Measurements from ENCODE around the gene LYL1.

LYL1 gene

DNA sequence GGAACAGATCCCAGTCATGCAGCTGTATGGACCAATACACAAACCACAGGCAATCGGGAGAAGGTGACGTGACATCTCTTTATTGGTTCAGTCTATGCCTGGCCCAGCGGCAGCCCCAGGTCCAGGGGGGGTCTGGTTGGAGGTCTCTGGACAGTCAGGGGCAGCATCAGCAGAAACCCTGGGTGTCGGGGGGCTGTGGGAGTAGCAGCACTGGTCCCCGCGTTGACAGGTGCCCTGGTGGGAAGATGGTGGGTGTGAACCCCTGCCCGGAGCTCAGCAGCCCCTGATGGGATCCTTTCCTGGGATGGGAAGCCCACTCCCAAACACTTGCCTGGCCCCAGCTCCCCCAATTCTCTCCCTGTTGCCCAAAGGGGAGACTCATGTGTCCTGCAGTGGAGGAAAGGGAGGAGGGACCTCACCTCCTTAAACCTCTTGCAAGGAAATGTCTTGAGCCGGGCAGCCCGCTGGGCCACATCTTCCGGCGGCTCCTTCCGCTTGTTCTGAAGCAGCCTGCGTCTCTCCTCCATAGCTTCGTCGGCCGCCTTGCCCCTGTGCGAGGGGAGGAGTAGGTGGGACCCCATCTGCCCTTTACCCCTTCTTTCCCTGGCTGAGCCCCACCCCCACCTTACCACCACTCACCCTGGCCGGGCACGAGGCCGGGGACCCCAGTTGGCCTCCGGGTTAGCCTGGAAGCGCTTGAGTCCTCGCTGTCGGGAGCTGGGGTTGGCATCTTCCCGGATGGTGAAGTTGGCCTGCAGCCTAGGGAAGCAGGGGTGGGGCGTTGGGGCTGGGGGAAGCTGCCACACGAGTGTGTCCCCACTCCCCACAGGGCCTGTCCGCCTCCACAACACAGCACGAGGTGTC, 2.4 kb upstream of the LYL1 start:
- TF ChIP-seq CTCF (IDR thresholded peaks at IDR 0.05; ENCODE audit: insufficient read depth, low read depth, low read length, missing control alignments): no peak
- no peak overlapping the region for H3K4me3 ChIP-seq (ENCODE audit: low read length)
- no peak for DNase-seq (ENCODE audit: low read depth)

- no peak for DNase-seq (ENCODE audit: low read depth)
- TF ChIP-seq CTCF (IDR thresholded peaks at IDR 0.05; ENCODE audit: insufficient read depth, low read depth, low read length, missing control alignments): peak; percentile 64
- no peak overlapping the region for H3K4me3 ChIP-seq (ENCODE audit: low read length)
These were observed 1.7 kb upstream of the LYL1 start for GRCh38 chr19:13104360-13104847.

GRCh38 chr19:13103581-13104359, 1.1 kb upstream of the LYL1 start:
- no peak for TF ChIP-seq CTCF (IDR thresholded peaks at IDR 0.05; ENCODE audit: insufficient read depth, low read depth, low read length, missing control alignments)
- DNase-seq (ENCODE audit: low read depth): no peak
- no peak overlapping the region for H3K4me3 ChIP-seq (ENCODE audit: low read length)

GRCh38 chr19:13102416-13102665, 317 bp downstream of the LYL1 start:
- DNase-seq (ENCODE audit: low read depth): no peak
- H3K4me3 ChIP-seq (ENCODE audit: low read length): peak overlapping the region; percentile 24
- TF ChIP-seq CTCF (IDR thresholded peaks at IDR 0.05; ENCODE audit: insufficient read depth, low read depth, low read length, missing control alignments): no peak

DNA sequence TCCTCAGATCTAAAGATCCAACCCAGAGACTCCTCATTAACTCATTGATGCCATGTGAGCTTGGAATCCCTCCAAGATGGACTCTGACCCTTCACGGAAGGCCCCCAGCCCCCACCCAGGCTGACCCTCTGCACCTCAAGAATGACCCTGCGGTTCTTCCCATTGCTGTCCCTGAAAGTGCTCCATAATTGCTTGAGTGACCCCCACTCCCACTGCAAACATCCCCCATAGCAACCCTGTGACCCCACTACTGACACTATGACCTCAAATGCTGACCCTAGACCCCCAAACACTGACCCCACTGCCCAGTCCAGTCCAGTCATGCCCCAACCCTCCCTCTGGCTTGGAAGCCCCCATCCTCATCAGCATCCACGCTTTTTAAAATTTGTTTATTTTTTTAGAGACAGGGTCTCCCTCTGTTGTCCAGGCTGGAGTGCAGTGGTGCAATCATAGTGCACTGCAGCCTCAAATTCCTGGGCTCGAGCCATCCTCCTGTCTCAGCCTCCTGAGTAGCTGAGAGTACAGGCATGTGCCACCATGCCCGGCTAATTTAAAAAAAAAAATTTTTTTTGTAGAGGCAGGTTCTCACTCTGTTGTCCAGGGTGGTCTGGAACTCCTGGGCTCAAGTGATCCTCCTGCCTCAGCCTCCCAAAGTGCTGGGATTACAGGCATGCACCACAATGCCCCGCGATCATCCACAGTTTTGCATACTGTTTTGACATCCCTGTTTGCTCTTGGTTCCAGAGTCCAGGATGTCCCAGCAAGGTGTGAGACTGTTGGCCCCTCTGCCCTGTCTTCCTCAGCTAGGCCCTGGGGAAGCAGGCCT, 855 bp downstream of the LYL1 start:
- DNase-seq (ENCODE audit: low read depth): no peak
- no peak for TF ChIP-seq CTCF (IDR thresholded peaks at IDR 0.05; ENCODE audit: insufficient read depth, low read depth, low read length, missing control alignments)
- no peak overlapping the region for H3K4me3 ChIP-seq (ENCODE audit: low read length)

DNA sequence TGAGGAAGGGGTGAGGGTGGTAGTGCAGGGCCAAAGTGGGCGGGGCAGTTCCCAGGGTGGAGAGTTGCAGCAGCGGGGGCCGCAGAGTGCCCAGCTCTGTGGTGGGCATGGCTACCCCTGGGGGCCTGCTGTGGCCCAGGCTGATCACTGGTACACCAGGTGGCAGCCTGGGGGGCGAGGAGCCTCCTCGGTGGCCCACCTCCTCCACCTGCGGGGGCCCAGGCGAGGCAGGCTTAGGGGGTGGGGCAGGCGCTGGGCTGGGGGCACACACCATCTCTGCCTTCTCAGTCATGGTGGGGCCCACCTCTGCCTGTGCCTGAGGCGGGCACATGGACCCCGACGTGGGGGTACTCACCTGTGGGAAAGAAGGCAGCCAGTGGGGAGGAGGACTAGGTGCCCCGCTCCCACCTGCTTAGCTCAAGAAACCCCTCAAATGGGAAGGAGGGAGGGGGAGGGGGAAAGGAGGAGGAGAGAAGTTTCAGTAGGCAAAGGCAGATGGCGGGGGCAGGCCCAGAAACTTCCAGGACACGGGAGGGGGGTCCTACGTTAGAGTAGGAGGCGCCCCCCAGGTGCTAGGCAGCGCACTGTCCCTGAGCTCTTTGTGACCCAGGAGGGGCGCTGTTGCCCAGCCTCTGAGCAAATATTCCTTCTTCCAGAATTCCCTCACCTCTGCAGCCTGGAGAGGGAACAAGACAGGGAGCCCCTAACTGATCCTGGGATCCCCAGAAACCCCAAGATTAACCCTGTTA, 1.6 kb downstream of the LYL1 start:
- no peak overlapping the region for H3K4me3 ChIP-seq (ENCODE audit: low read length)
- no peak for DNase-seq (ENCODE audit: low read depth)
- peak; percentile 15 for TF ChIP-seq CTCF (IDR thresholded peaks at IDR 0.05; ENCODE audit: insufficient read depth, low read depth, low read length, missing control alignments)

Measured in epithelial cell of esophagus (primary cell).